Hepatocyte (in vitro differentiated cells): ENCODE data around the gene SLC5A12. TPM values are rescaled to one million over a fixed set of nuclear protein-coding genes. Genes with fewer than 3 reads are reported as not detected.

Experiments used
- DNase-seq: peaks from one replicate; pipeline ENCODE4 v3.0.0-alpha.2; 2016; ENCODE audit warnings: low spot score
- H2AFZ ChIP-seq: fragments of 200-600 bp; sonication (generic); 2 replicates; pipeline ENCODE4 v1.6.0; 2016; ENCODE audit warnings: antibody characterized with exemption, mild to moderate bottlenecking
- H3K27ac ChIP-seq: fragments of 200-600 bp; sonication (generic); 2 replicates; pipeline ENCODE4 v1.5.1; 2016; ENCODE audit warnings: mild to moderate bottlenecking
- H3K27me3 ChIP-seq: fragments of 200-600 bp; sonication (generic); 2 replicates; pipeline ENCODE4 v1.6.1; 2016
- H3K36me3 ChIP-seq: fragments of 200-600 bp; sonication (generic); replicated peaks from 2 replicates; pipeline ENCODE4 v1.5.1; 2016; ENCODE audit warnings: low read depth; ENCODE audit not compliant: insufficient read depth
- H3K4me1 ChIP-seq: fragments of 200-600 bp; sonication (generic); 2 replicates; pipeline ENCODE4 v1.5.1; 2016; ENCODE audit warnings: mild to moderate bottlenecking, moderate library complexity; ENCODE audit not compliant: insufficient read depth
- H3K4me2 ChIP-seq: fragments of 200-600 bp; sonication (generic); 2 replicates; pipeline ENCODE4 v1.6.0; 2016
- H3K4me3 ChIP-seq: fragments of 200-600 bp; sonication (generic); 2 replicates; pipeline ENCODE4 v1.5.1; 2016; ENCODE audit warnings: mild to moderate bottlenecking
- H3K79me2 ChIP-seq: fragments of 200-600 bp; sonication (generic); 2 replicates; pipeline ENCODE4 v1.6.0; 2017; ENCODE audit warnings: mild to moderate bottlenecking
- H3K9me2 ChIP-seq: fragments of 200-600 bp; sonication (generic); replicated peaks from 2 replicates; pipeline ENCODE4 v1.6.0; 2017; ENCODE audit warnings: mild to moderate bottlenecking; ENCODE audit not compliant: insufficient read depth
- H3K9me3 ChIP-seq: fragments of 200-600 bp; sonication (generic); 2 replicates; pipeline ENCODE4 v1.5.1; 2016; ENCODE audit warnings: low read depth, mild to moderate bottlenecking
- H4K20me1 ChIP-seq: fragments of 200-600 bp; sonication (generic); 2 replicates; pipeline ENCODE4 v1.6.0; 2016; ENCODE audit warnings: mild to moderate bottlenecking; ENCODE audit not compliant: insufficient read depth, poor library complexity, severe bottlenecking
- CTCF ChIP-seq: fragments of 200-600 bp; sonication (generic); IDR thresholded peaks from 2 replicates; pipeline ENCODE4 v1.5.1; 2016; ENCODE audit warnings: antibody characterized with exemption, mild to moderate bottlenecking; ENCODE audit not compliant: poor library complexity
- EZH2 ChIP-seq: fragments of 200-600 bp; sonication (generic); IDR thresholded peaks from 2 replicates; pipeline ENCODE4 v1.6.1; 2016; ENCODE audit warnings: antibody characterized with exemption, mild to moderate bottlenecking, borderline replicate concordance
- EZH2phosphoT487 ChIP-seq: fragments of 200-600 bp; sonication (generic); IDR thresholded peaks from one replicate; pipeline ENCODE4 v1.6.1; 2018; ENCODE audit warnings: antibody characterized with exemption, mild to moderate bottlenecking, low read depth, moderate library complexity; ENCODE audit not compliant: unreplicated experiment, severe bottlenecking
- WGBS: methylation state at CpG from one replicate; pipeline ENCODE4 v1.1.6; 2016; ENCODE audit warnings: low lambda C conversion rate; ENCODE audit errors: missing lambda C conversion rate; 5-methylcytosine and 5-hydroxymethylcytosine counted together
- polyA plus RNA-seq: library from polyadenylated mRNA; unstranded; fragments of >200 nt; fragmentation: Nextera tagmentation; extraction: Ambion mirVana; gene quantifications from 2 replicates; pipeline ENCODE4 v1.2.1, GENCODE V29; 2016
- total RNA-seq: library from RNA; depleted of rRNA; stranded (reverse); fragments of >200 nt; gene quantifications from 2 replicates; pipeline ENCODE4 v1.2.3, GENCODE V29; 2014

SLC5A12 gene
- total and polyA plus RNA-seq, 2 experiments from 2014 or later = 37.8 to 41.9 TPM

GRCh38 chr11:26665036-26665435 is 56.8 kb downstream of the SLC5A12 start:
- WGBS = 62% methylated on average over 2 of the region's 2 CpGs
- TF ChIP-seq EZH2 (no peak), EZH2phosphoT487 (no peak), CTCF (no peak)
- H3K4me1 ChIP-seq = no peaks in the 10 kb centered on the region
- no peaks in the 10 kb centered on the region for H3K36me3 ChIP-seq
- DNase-seq = no peak
- H3K4me2 ChIP-seq = no peak overlapping the region
- H3K27me3 ChIP-seq = no peaks in the 10 kb centered on the region
- H3K9me3 ChIP-seq = no peaks in the 10 kb centered on the region
- H4K20me1 ChIP-seq = no peaks in the 10 kb centered on the region
- H3K4me3 ChIP-seq = no peak overlapping the region
- no peaks in the 10 kb centered on the region for H3K9me2 ChIP-seq
- H2AFZ ChIP-seq = no peak overlapping the region
- no peak overlapping the region for H3K27ac ChIP-seq
- no peaks in the 10 kb centered on the region for H3K79me2 ChIP-seq

- Histone ChIP-seq H3K79me2 (no peaks in the 10 kb centered on the region), H4K20me1 (no peaks in the 10 kb centered on the region), H3K4me2 (no peak overlapping the region), H3K9me2 (no peaks in the 10 kb centered on the region), H3K36me3 (no peaks in the 10 kb centered on the region), H3K9me3 (no peaks in the 10 kb centered on the region), H3K4me1 (no peaks in the 10 kb centered on the region), H3K4me3 (no peak overlapping the region), H3K27ac (no peak overlapping the region), H3K27me3 (no peaks in the 10 kb centered on the region), H2AFZ (no peak overlapping the region)
- DNase-seq = no peak
- TF ChIP-seq EZH2 = no peak
- no peak for TF ChIP-seq EZH2phosphoT487
- no peak for TF ChIP-seq CTCF
- WGBS = 65% methylated on average over 1 of the region's 1 CpG
Observed at GRCh38 chr11:26662916-26663315, 58.9 kb downstream of the SLC5A12 start.

GRCh38 chr11:26655287-26655686 is 66.6 kb downstream of the SLC5A12 start:
- Histone ChIP-seq H3K4me1 (no peaks in the 10 kb centered on the region), H3K9me3 (no peaks in the 10 kb centered on the region), H3K36me3 (no peaks in the 10 kb centered on the region), H3K27ac (no peak overlapping the region), H4K20me1 (no peaks in the 10 kb centered on the region), H3K27me3 (peaks cover 19% of the 10 kb centered on the region), H3K4me3 (no peak overlapping the region), H3K9me2 (no peaks in the 10 kb centered on the region), H3K4me2 (no peak overlapping the region), H2AFZ (no peak overlapping the region), H3K79me2 (no peaks in the 10 kb centered on the region)
- TF ChIP-seq EZH2phosphoT487 (no peak), CTCF (no peak), EZH2 (no peak)
- whole genome bisulfite sequencing = 92% methylated on average over 2 of the region's 2 CpGs
- DNase-seq = no peak

- H3K9me3 ChIP-seq = no peaks in the 10 kb centered on the region
- H2AFZ ChIP-seq = no peak overlapping the region
- TF ChIP-seq EZH2 (no peak), CTCF (no peak), EZH2phosphoT487 (no peak)
- peaks cover 19% of the 10 kb centered on the region for H3K27me3 ChIP-seq
- no peaks in the 10 kb centered on the region for H4K20me1 ChIP-seq
- no peaks in the 10 kb centered on the region for H3K36me3 ChIP-seq
- no peak overlapping the region for H3K4me2 ChIP-seq
- H3K27ac ChIP-seq = no peak overlapping the region
- H3K9me2 ChIP-seq = no peaks in the 10 kb centered on the region
- H3K4me3 ChIP-seq = no peak overlapping the region
- no peaks in the 10 kb centered on the region for H3K4me1 ChIP-seq
- DNase-seq = no peak
- no peaks in the 10 kb centered on the region for H3K79me2 ChIP-seq
- WGBS = 88% methylated on average over 6 of the region's 6 CpGs
Observed at GRCh38 chr11:26651916-26652315, 69.9 kb downstream of the SLC5A12 start.
